ENCODE data around the gene STK26.
"Not testable (repeated sequence)": the region's sequence is repeated elsewhere in the genome, so short reads cannot be mapped to it uniquely, and the experiment has no call there.

The STK26 gene

DNA sequence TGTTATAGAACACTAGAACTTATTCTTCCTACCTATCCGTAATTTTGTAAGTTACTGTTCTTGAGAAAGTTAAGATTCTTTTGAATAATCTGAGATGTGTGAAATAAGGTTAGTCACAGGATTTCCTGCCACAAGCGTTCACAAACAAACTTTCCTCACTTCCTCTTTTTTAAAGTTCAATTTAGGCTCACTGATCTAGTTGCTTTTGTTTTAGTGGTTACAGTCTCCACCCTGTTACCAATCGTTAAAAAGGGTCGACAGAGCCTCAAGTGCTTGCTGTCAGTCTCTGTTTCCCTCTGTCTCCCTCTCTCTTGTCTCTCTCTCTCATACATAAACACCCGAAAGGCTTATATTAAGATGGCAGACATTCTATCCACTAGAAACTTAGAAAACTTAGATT lies 35.9 kb upstream of the STK26 start:
- peaks cover 9% of the 10 kb centered on the region for H3K27me3 Mint-ChIP-seq (ENCODE audit: low read depth, poor library complexity)
- H3K9me3 Mint-ChIP-seq, result peaks cover 7% of the 10 kb centered on the region
- peaks cover 23% of the 10 kb centered on the region for H3K4me1 Mint-ChIP-seq
- DNase-seq, result no peak
- TF ChIP-seq, protein P1, sequence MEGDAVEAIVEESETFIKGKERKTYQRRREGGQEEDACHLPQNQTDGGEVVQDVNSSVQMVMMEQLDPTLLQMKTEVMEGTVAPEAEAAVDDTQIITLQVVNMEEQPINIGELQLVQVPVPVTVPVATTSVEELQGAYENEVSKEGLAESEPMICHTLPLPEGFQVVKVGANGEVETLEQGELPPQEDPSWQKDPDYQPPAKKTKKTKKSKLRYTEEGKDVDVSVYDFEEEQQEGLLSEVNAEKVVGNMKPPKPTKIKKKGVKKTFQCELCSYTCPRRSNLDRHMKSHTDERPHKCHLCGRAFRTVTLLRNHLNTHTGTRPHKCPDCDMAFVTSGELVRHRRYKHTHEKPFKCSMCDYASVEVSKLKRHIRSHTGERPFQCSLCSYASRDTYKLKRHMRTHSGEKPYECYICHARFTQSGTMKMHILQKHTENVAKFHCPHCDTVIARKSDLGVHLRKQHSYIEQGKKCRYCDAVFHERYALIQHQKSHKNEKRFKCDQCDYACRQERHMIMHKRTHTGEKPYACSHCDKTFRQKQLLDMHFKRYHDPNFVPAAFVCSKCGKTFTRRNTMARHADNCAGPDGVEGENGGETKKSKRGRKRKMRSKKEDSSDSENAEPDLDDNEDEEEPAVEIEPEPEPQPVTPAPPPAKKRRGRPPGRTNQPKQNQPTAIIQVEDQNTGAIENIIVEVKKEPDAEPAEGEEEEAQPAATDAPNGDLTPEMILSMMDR (IDR thresholded peaks at IDR 0.05), result no peak
- H3K4me3 Mint-ChIP-seq, result no peak overlapping the region
- no peak overlapping the region for H3K27ac Mint-ChIP-seq
- no peaks in the 10 kb centered on the region for H3K36me3 Mint-ChIP-seq (ENCODE audit: low read depth)

DNA sequence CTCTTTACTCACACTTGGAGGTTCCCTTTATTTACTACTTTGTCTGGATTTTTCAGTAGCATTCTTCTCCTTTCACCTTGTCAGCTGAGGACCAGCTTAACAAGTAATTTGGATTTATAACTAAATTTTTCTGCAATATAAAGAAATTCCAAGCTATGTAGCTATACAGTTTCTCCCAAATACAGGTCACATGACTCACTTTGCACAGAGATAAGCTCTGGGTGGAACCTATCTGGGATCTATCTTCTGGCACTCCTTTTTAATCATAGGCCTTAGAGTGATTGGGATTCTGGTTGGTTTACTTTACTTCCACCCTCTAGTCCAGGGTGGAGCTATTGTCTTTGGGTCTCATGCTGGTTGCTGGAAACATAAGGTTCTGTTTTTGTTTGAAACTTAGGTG lies 34.9 kb upstream of the STK26 start:
- H3K9me3 Mint-ChIP-seq, result peaks cover 13% of the 10 kb centered on the region
- peaks cover 23% of the 10 kb centered on the region for H3K4me1 Mint-ChIP-seq
- TF ChIP-seq, protein P1 (IDR thresholded peaks at IDR 0.05), result no peak
- no peaks in the 10 kb centered on the region for H3K36me3 Mint-ChIP-seq (ENCODE audit: low read depth)
- no peak for DNase-seq
- no peak overlapping the region for H3K27ac Mint-ChIP-seq
- no peak overlapping the region for H3K4me3 Mint-ChIP-seq
- H3K27me3 Mint-ChIP-seq (ENCODE audit: low read depth, poor library complexity), result peaks cover 9% of the 10 kb centered on the region

DNA sequence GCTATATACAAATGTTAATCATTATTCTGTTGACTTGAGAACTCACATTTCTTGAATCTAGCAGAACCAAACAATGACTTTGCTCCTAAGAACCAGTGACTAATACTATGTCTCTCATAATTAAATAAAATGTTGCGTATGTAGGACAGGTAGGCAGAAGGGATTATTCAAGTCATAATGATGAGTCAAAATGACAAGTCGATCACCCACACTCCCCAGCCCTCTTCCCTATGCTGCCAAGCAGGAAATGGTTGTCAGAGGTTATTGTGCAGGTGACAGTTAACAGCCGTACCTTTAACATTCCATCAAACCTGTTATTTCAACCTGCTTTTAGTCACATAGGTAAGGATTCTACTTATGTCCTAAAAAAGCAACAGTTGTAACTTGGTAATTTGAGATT lies 22.0 kb upstream of the STK26 start:
- Mint-ChIP-seq H3K4me3 (no peak overlapping the region), H3K27me3 (ENCODE audit: low read depth, poor library complexity) (peaks cover 8% of the 10 kb centered on the region), H3K4me1 (peaks cover 14% of the 10 kb centered on the region), H3K9me3 (no peaks in the 10 kb centered on the region), H3K27ac (no peak overlapping the region), H3K36me3 (ENCODE audit: low read depth) (no peaks in the 10 kb centered on the region)
- no peak for DNase-seq
- TF ChIP-seq, protein P1 (IDR thresholded peaks at IDR 0.05), result no peak

DNA sequence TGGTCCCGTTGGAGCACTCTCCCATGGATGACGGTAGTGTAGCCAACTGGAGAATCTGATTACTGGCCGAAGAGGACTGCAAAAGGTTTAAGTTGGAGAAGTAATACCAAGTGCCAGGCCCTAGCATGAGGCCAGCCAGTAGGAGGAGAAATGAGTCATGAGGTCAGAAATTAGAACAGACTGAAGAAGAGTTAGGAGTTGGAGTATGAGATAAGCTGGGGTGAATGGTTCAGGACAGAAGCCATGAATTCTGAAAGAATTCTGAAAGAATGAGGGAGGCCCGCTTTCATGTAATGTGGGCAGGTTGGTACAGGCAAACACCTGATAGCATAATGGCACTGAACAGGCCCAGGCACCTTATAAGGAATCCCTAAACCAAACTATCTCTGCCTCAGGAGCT lies 18.4 kb upstream of the STK26 start:
- H3K27me3 Mint-ChIP-seq (ENCODE audit: low read depth, poor library complexity), result peaks cover 7% of the 10 kb centered on the region
- peak overlapping the region; percentile 62 for H3K27ac Mint-ChIP-seq
- TF ChIP-seq, protein P1 (IDR thresholded peaks at IDR 0.05), result no peak
- no peak for DNase-seq
- no peak overlapping the region for H3K4me3 Mint-ChIP-seq
- H3K36me3 Mint-ChIP-seq (ENCODE audit: low read depth), result no peaks in the 10 kb centered on the region
- H3K4me1 Mint-ChIP-seq, result peaks cover 19% of the 10 kb centered on the region
- H3K9me3 Mint-ChIP-seq, result no peaks in the 10 kb centered on the region

DNA sequence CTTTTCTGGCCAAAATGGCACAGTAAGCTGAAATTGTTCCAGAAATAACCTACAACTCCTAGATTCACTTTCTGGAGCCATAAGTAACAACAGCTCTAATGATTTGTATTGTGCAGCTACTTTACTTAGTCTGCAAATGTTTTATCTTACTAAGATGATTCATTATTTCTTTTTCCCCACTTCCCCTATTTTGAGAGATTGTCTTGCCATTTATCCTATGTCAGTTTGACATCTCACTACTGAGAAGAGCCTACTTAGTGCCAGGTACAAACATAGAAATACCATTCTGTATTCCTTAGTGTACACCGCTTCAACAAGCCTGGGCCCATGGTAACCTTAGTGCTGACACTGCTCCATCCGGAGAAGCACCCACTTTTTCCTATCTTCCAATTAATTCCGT lies 13.8 kb upstream of the STK26 start:
- Mint-ChIP-seq H3K4me3 (no peak overlapping the region), H3K9me3 (no peaks in the 10 kb centered on the region), H3K36me3 (ENCODE audit: low read depth) (no peaks in the 10 kb centered on the region), H3K27me3 (ENCODE audit: low read depth, poor library complexity) (peaks cover 4% of the 10 kb centered on the region), H3K4me1 (peaks cover 19% of the 10 kb centered on the region), H3K27ac (no peak overlapping the region)
- DNase-seq, result no peak
- TF ChIP-seq, protein P1 (IDR thresholded peaks at IDR 0.05), result no peak

DNA sequence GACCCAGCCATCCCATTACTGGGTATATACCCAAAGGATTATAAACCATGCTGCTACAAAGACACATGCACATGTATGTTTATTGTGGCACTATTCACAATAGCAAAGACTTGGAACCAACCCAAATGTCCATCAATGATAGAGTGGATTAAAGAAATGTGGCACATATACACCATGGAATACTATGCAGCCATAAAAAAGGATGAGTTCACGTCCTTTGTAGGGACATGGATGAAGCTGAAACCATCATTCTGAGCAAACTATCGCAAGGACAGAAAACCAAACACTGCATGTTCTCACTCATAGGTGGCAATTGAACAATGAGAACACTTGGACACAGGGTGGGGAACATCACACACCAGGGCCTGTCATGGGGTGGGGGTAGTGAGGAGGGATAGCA lies 12.9 kb upstream of the STK26 start:
- not testable (repeated sequence) for H3K9me3 Mint-ChIP-seq; H3K4me3 Mint-ChIP-seq; H3K27me3 Mint-ChIP-seq (ENCODE audit: low read depth, poor library complexity); DNase-seq; H3K36me3 Mint-ChIP-seq (ENCODE audit: low read depth); H3K27ac Mint-ChIP-seq
- peaks cover 15% of the 10 kb centered on the region for H3K4me1 Mint-ChIP-seq

Measured in nephron progenitor cell (in vitro differentiated cells).